GM23338 (cell line): ENCODE data around the gene CPLX3. TPM values are rescaled to one million over a fixed set of nuclear protein-coding genes. Genes with fewer than 3 reads are reported as not detected.

Experiments used
- ATAC-seq: fragments of 200-7000 bp; cut with Tn5 transposase; 3 replicates; pipeline ENCODE4 v1.9.1; 2020
- DNase-seq: peaks from one replicate; pipeline ENCODE4 v3.0.0-alpha.2; 2015; ENCODE audit warnings: low spot score
- H2AFZ ChIP-seq: fragments of 200-600 bp; sonication (generic); 2 replicates; pipeline ENCODE4 v1.8.0; 2016; ENCODE audit warnings: antibody characterized with exemption, mild to moderate bottlenecking, moderate library complexity
- H3F3A ChIP-seq: fragments of 200-600 bp; sonication (generic); replicated peaks from 2 replicates; pipeline ENCODE4 v1.8.0; 2017; ENCODE audit warnings: antibody characterized with exemption, mixed run types, low read depth
- H3K27ac ChIP-seq: fragments of 200-600 bp; sonication (generic); 2 replicates; pipeline ENCODE4 v1.6.1; 2016; ENCODE audit warnings: low read depth
- H3K27me3 ChIP-seq: fragments of 200-600 bp; sonication (generic); 2 replicates; pipeline ENCODE4 v1.8.0; 2016; ENCODE audit warnings: mild to moderate bottlenecking, mixed run types, moderate library complexity; ENCODE audit not compliant: insufficient read depth
- H3K36me3 ChIP-seq: fragments of 200-600 bp; sonication (generic); 2 replicates; pipeline ENCODE4 v1.8.0; 2016; ENCODE audit warnings: mild to moderate bottlenecking; ENCODE audit not compliant: insufficient read depth
- H3K4me1 ChIP-seq: fragments of 200-600 bp; sonication (generic); 2 replicates; pipeline ENCODE4 v1.8.0; 2016; ENCODE audit warnings: mild to moderate bottlenecking, moderate library complexity; ENCODE audit not compliant: insufficient read depth
- H3K4me2 ChIP-seq: fragments of 200-600 bp; sonication (generic); 2 replicates; pipeline ENCODE4 v1.7.1; 2017; ENCODE audit warnings: mixed run types
- H3K4me3 ChIP-seq: fragments of 200-600 bp; sonication (generic); 2 replicates; pipeline ENCODE4 v1.6.1; 2016; ENCODE audit warnings: mixed run types
- H3K79me2 ChIP-seq: fragments of 200-600 bp; sonication (generic); replicated peaks from 2 replicates; pipeline ENCODE4 v1.8.0; 2017; ENCODE audit warnings: mild to moderate bottlenecking; ENCODE audit not compliant: insufficient read depth
- H3K9me2 ChIP-seq: fragments of 200-600 bp; sonication (generic); 2 replicates; pipeline ENCODE4 v1.8.0; 2017; ENCODE audit not compliant: insufficient read depth
- H4K20me1 ChIP-seq: fragments of 200-600 bp; sonication (generic); replicated peaks from 2 replicates; pipeline ENCODE4 v1.8.0; 2017; ENCODE audit warnings: mild to moderate bottlenecking; ENCODE audit not compliant: insufficient read depth
- H3K27ac Mint-ChIP-seq: 2 replicates; pipeline ENCODE4 v1.8.0; 2020; ENCODE audit warnings: inconsistent platforms, mild to moderate bottlenecking, moderate library complexity, mixed read lengths
- H3K27me3 Mint-ChIP-seq: 3 replicates; pipeline ENCODE4 v1.8.0; 2022; ENCODE audit warnings: low read depth, mild to moderate bottlenecking, moderate library complexity, mixed read lengths, inconsistent platforms; ENCODE audit not compliant: insufficient read depth, poor library complexity
- H3K36me3 Mint-ChIP-seq: 3 replicates; pipeline ENCODE4 v1.8.0; 2021; ENCODE audit warnings: low read depth, mild to moderate bottlenecking, inconsistent platforms, moderate library complexity, mixed read lengths
- H3K4me1 Mint-ChIP-seq: 3 replicates; pipeline ENCODE4 v1.8.0; 2020; ENCODE audit warnings: mild to moderate bottlenecking, inconsistent platforms, mixed read lengths
- H3K4me3 Mint-ChIP-seq: 3 replicates; pipeline ENCODE4 v1.8.0; 2021; ENCODE audit warnings: moderate library complexity, mild to moderate bottlenecking, inconsistent platforms, mixed read lengths
- H3K9me3 Mint-ChIP-seq: 3 replicates; pipeline ENCODE4 v1.8.0; 2020; ENCODE audit warnings: moderate library complexity, mild to moderate bottlenecking, inconsistent platforms, mixed read lengths
- CREB1 ChIP-seq: fragments of 250-450 bp; sonication (Bioruptor Pico); IDR thresholded peaks from 2 replicates; pipeline ENCODE4 v1.5.0; 2020; ENCODE audit warnings: low read depth, mild to moderate bottlenecking, moderate library complexity
- CTCF ChIP-seq, 2 experiments: fragments of 200-600 bp in 1 of 2; sonication (generic) in 1 of 2; conservative IDR thresholded peaks; 2 replicates each; pipeline versions ENCODE4 v1.5.1 to v1.6.1; 2016 to 2017; ENCODE audit warnings: antibody characterized with exemption in 2 of 2, low read depth in 2 of 2, mild to moderate bottlenecking in 2 of 2, moderate library complexity in 1 of 2
- ETS1 ChIP-seq: IDR thresholded peaks from 2 replicates; pipeline ENCODE4 v1.6.1; 2016; ENCODE audit warnings: antibody characterized with exemption
- EZH2 ChIP-seq: fragments of 200-600 bp; sonication (generic); IDR thresholded peaks from one replicate; pipeline ENCODE4 v1.8.0; 2017; ENCODE audit warnings: antibody characterized with exemption, mild to moderate bottlenecking, low read depth; ENCODE audit not compliant: unreplicated experiment
- EZH2phosphoT487 ChIP-seq: fragments of 200-600 bp; sonication (generic); IDR thresholded peaks from one replicate; pipeline ENCODE4 v1.8.1; 2018; ENCODE audit warnings: antibody characterized with exemption; ENCODE audit not compliant: unreplicated experiment
- JUNB ChIP-seq: IDR thresholded peaks from one replicate; pipeline ENCODE4 v1.6.1; 2016; ENCODE audit warnings: antibody characterized with exemption; ENCODE audit not compliant: unreplicated experiment
- NANOG ChIP-seq: IDR thresholded peaks from 2 replicates; pipeline ENCODE4 v1.6.1; 2016; ENCODE audit warnings: antibody characterized with exemption, borderline replicate concordance
- POLR2AphosphoS5 ChIP-seq: IDR thresholded peaks from 2 replicates; pipeline ENCODE4 v1.6.1; 2016; ENCODE audit warnings: antibody characterized with exemption, low read depth
- REST ChIP-seq: IDR thresholded peaks from one replicate; pipeline ENCODE4 v1.6.1; 2018; ENCODE audit warnings: antibody characterized with exemption; ENCODE audit not compliant: unreplicated experiment
- STAT1 ChIP-seq: IDR thresholded peaks from one replicate; pipeline ENCODE4 v1.6.1; 2016; ENCODE audit warnings: antibody characterized with exemption; ENCODE audit not compliant: unreplicated experiment
- ZNF114 ChIP-seq: fragments of 250-450 bp; sonication (Bioruptor Pico); IDR thresholded peaks from 2 replicates; pipeline ENCODE4 v1.5.0; 2020; ENCODE audit warnings: mild to moderate bottlenecking, moderate library complexity
- ZNF331 ChIP-seq: fragments of 250-450 bp; sonication (Bioruptor Pico); IDR thresholded peaks from 2 replicates; pipeline ENCODE4 v1.5.0; 2020; ENCODE audit warnings: low read depth, mild to moderate bottlenecking, moderate library complexity
- ZNF462 ChIP-seq: fragments of 250-450 bp; sonication (Bioruptor Pico); IDR thresholded peaks from 2 replicates; pipeline ENCODE4 v1.5.0; 2020; ENCODE audit warnings: mild to moderate bottlenecking, moderate library complexity
- polyA plus RNA-seq: library from polyadenylated mRNA; unstranded; fragments of >200 nt; fragmentation: Nextera tagmentation; extraction: Ambion mirVana; gene quantifications from 2 replicates; pipeline ENCODE4 v1.2.1, GENCODE V29; 2016
- total RNA-seq: library from RNA; depleted of rRNA; stranded (reverse); fragments of >200 nt; shearing (Covaris generic); gene quantifications from 2 replicates; pipeline ENCODE4 v1.2.3, GENCODE V29; 2014

CPLX3 gene
- total and polyA plus RNA-seq, 2 experiments from 2014 or later: 0.66 TPM; not detected in 1

- TF ChIP-seq CTCF (conservative IDR thresholded peaks at IDR 0.05; ENCODE audit: low read depth in 2 of 2) (no peak), CREB1 (CRISPR knock-in tag) (no peak), ZNF462 (CRISPR knock-in tag) (no peak), ETS1 (no peak), EZH2phosphoT487 (no peak), ZNF331 (CRISPR knock-in tag) (no peak), STAT1 (no peak), REST (no peak), POLR2AphosphoS5 (no peak), JUNB (no peak), EZH2 (no peak), ZNF114 (no peak), NANOG (no peak)
- DNase-seq: no peak
- H3K27me3 ChIP-seq: peaks cover 12% of the 10 kb centered on the region
- peaks cover 50% of the 10 kb centered on the region for H4K20me1 ChIP-seq
- H3K79me2 ChIP-seq: peaks cover 8% of the 10 kb centered on the region
- H3K9me2 ChIP-seq: no peaks in the 10 kb centered on the region
- no peak overlapping the region for H3K4me3 ChIP-seq
- Mint-ChIP-seq H3K9me3 (no peaks in the 10 kb centered on the region), H3K4me1 (peaks cover 46% of the 10 kb centered on the region), H3K4me3 (no peak overlapping the region; the same call in 2 of the 3 replicates), H3K27ac (no peak overlapping the region), H3K36me3 (no peaks in the 10 kb centered on the region), H3K27me3 (peaks cover 30% of the 10 kb centered on the region)
- no peak overlapping the region for H2AFZ ChIP-seq
- H3F3A ChIP-seq: peaks cover 7% of the 10 kb centered on the region
- H3K4me2 ChIP-seq: no peak overlapping the region
- H3K27ac ChIP-seq: no peak overlapping the region
- H3K36me3 ChIP-seq: no peaks in the 10 kb centered on the region
- H3K4me1 ChIP-seq: peaks cover 34% of the 10 kb centered on the region
- no peak for ATAC-seq
Observed at GRCh38 chr15:74785194-74786032, 41.0 kb upstream of the CPLX3 start.
